AG04450 (cell line): Measurements from ENCODE around the gene DRAM2. TPM values are rescaled to one million over a fixed set of nuclear protein-coding genes. Genes with fewer than 3 reads are reported as not detected.

Source experiments
- CTCF ChIA-PET: fragments of 300-600, 350-600 bp; formaldehyde crosslinking; extraction: SDS; loops from one replicate; lab custom pipeline; 2022; ENCODE audit warnings: antibody characterized with exemption, inconsistent platforms; lab: Charles Lee
- POLR2A ChIA-PET: fragments of 350-600 bp; formaldehyde crosslinking; extraction: SDS; loops from one replicate; lab custom pipeline; 2021; ENCODE audit warnings: antibody characterized with exemption, inconsistent platforms; lab: Yijun Ruan, JAX
- DNase-seq: peaks from one replicate; pipeline ENCODE4 v3.0.0-alpha.2; 2011; ENCODE audit warnings: low read depth, low spot score
- H3K27ac ChIP-seq: one replicate; pipeline ENCODE4 v1.5.1; 2012; ENCODE audit warnings: low read depth, low read length, control low read depth
- H3K27me3 ChIP-seq: one replicate; pipeline ENCODE4 v1.6.0; 2012; ENCODE audit warnings: low read length; ENCODE audit not compliant: control insufficient read depth, insufficient read depth
- H3K4me3 ChIP-seq: 2 replicates; pipeline ENCODE4 v1.5.1; 2011; ENCODE audit warnings: mild to moderate bottlenecking, low read depth, low read length, control low read depth
- H3K9me3 ChIP-seq: 2 replicates; pipeline ENCODE4 v1.5.1; 2012; ENCODE audit warnings: low read length; ENCODE audit not compliant: control insufficient read depth, insufficient read depth
- CTCF ChIP-seq: IDR thresholded peaks from 2 replicates; pipeline ENCODE4 v1.5.1; 2011; ENCODE audit warnings: low read depth, low read length, control low read depth, inconsistent platforms
- polyA plus RNA-seq: library from polyadenylated mRNA; depleted of rRNA; stranded (reverse); fragments of >200 nt; gene quantifications from 2 replicates; pipeline ENCODE4 v1.2.3, GENCODE V29; 2011

Gene DRAM2
- polyA plus RNA-seq, 1 experiment, result 86.5 TPM

- H3K27ac ChIP-seq, result no peak overlapping the region
- no peaks in the 10 kb centered on the region for H3K9me3 ChIP-seq
- no peak for TF ChIP-seq CTCF
- DNase-seq, result no peak
- no peaks in the 10 kb centered on the region for H3K27me3 ChIP-seq
- CTCF ChIA-PET, result no interaction called here
- POLR2A ChIA-PET, result no interaction called here
- H3K4me3 ChIP-seq, result no peak overlapping the region
Measured at GRCh38 chr1:111179968-111180533, 40.2 kb upstream of the DRAM2 start.

GRCh38 chr1:111176678-111177077 lies 36.8 kb upstream of the DRAM2 start:
- H3K9me3 ChIP-seq, result no peaks in the 10 kb centered on the region
- DNase-seq, result no peak
- H3K27me3 ChIP-seq, result no peaks in the 10 kb centered on the region
- no peak overlapping the region for H3K4me3 ChIP-seq
- no peak for TF ChIP-seq CTCF
- no peak overlapping the region for H3K27ac ChIP-seq
- CTCF ChIA-PET, result no interaction called here
- POLR2A ChIA-PET, result no interaction called here

GRCh38 chr1:111175349-111175748 lies 35.5 kb upstream of the DRAM2 start:
- Histone ChIP-seq H3K27ac (no peak overlapping the region), H3K9me3 (no peaks in the 10 kb centered on the region), H3K27me3 (no peaks in the 10 kb centered on the region), H3K4me3 (no peak overlapping the region)
- no peak for DNase-seq
- ChIA-PET CTCF (interaction anchor here (0.6 kb wide), 1 partner anchor 16 kb away, joined by 6 read pairs; no protein-coding TSS in a partner anchor), POLR2A (no interaction called here)
- no peak for TF ChIP-seq CTCF

- ChIA-PET CTCF (no interaction called here), POLR2A (no interaction called here)
- DNase-seq, result no peak
- no peaks in the 10 kb centered on the region for H3K9me3 ChIP-seq
- no peaks in the 10 kb centered on the region for H3K27me3 ChIP-seq
- H3K27ac ChIP-seq, result no peak overlapping the region
- TF ChIP-seq CTCF, result no peak
- H3K4me3 ChIP-seq, result no peak overlapping the region
Measured at GRCh38 chr1:111174070-111174469, 34.2 kb upstream of the DRAM2 start.

GRCh38 chr1:111172463-111172862 lies 32.6 kb upstream of the DRAM2 start:
- Histone ChIP-seq H3K27ac (no peak overlapping the region), H3K9me3 (no peaks in the 10 kb centered on the region), H3K27me3 (no peaks in the 10 kb centered on the region), H3K4me3 (no peak overlapping the region)
- CTCF ChIA-PET, result no interaction called here
- DNase-seq, result no peak
- POLR2A ChIA-PET, result no interaction called here
- no peak for TF ChIP-seq CTCF
